ENCODE data around the gene ARHGEF5. TPM values are rescaled to one million over a fixed set of nuclear protein-coding genes. Genes with fewer than 3 reads are reported as not detected.
"Not testable (repeated sequence)": the region's sequence is repeated elsewhere in the genome, so short reads cannot be mapped to it uniquely, and the experiment has no call there.

Gene ARHGEF5
- total and polyA plus RNA-seq, 2 of the 13 experiments (the other 11 are each of a cell fraction or from before 2014, with no cell fraction given), result 1.2 to 1.3 TPM

- CTCF ChIA-PET (ENCODE audit: low intra/inter-chr PET ratio, low total read pairs); in situ Hi-C loops (cut with HindIII; ENCODE audit: extremely low pct_ligation_motif_present, low pct_unique_long_range_greater_than_20kb); ATAC-seq; H4K20me1 ChIP-seq (ENCODE audit: insufficient read depth, low read length); intact Hi-C loops (cut with micrococcal nuclease; ENCODE audit: unreplicated experiment); POLR2A ChIA-PET; H3K79me2 ChIP-seq (ENCODE audit: insufficient read depth, low read length); H3K9me3 ChIP-seq (ENCODE audit: low read length); H3K9ac ChIP-seq (ENCODE audit: insufficient read depth, low read depth, low read length); H3K4me2 ChIP-seq (ENCODE audit: low read depth, low read length); FAIRE-seq; H2AFZ ChIP-seq (ENCODE audit: low read length); H3K4me1 ChIP-seq (ENCODE audit: insufficient read depth, low read length); H3K27ac ChIP-seq (ENCODE audit: extremely low read length, insufficient read depth, low read length); H3K36me3 ChIP-seq (replicated peaks in 1 of 2; ENCODE audit: control insufficient read depth in 1 of 2, insufficient read depth in 2 of 2, low read length in 2 of 2); BruUV-seq (replicated peaks); H3K4me3 ChIP-seq (replicated peaks in 1 of 3; ENCODE audit: insufficient read depth in 1 of 3, low read depth in 2 of 3, low read length in 3 of 3); DNase-seq (ENCODE audit: low spot score); H3K27me3 ChIP-seq (ENCODE audit: control insufficient read depth in 1 of 2, insufficient read depth in 2 of 2, low read length in 2 of 2): not testable (repeated sequence)
- WGBS (ENCODE audit: low lambda C conversion rate), result 15% methylated on average over 2 of the region's 2 CpGs
Observed at GRCh38 chr7:144331996-144332288, 23.3 kb upstream of the ARHGEF5 start.

GRCh38 chr7:144348625-144349024 lies 6.6 kb upstream of the ARHGEF5 start:
- H3K4me1 ChIP-seq (ENCODE audit: insufficient read depth, low read length); CTCF ChIA-PET (ENCODE audit: low intra/inter-chr PET ratio, low total read pairs); H3K4me2 ChIP-seq (ENCODE audit: low read depth, low read length); intact Hi-C loops (cut with micrococcal nuclease; ENCODE audit: unreplicated experiment); H3K79me2 ChIP-seq (ENCODE audit: insufficient read depth, low read length); H3K4me3 ChIP-seq (replicated peaks in 1 of 3; ENCODE audit: insufficient read depth in 1 of 3, low read depth in 2 of 3, low read length in 3 of 3); in situ Hi-C loops (cut with HindIII; ENCODE audit: extremely low pct_ligation_motif_present, low pct_unique_long_range_greater_than_20kb); BruUV-seq (replicated peaks); POLR2A ChIA-PET; H3K27ac ChIP-seq (ENCODE audit: extremely low read length, insufficient read depth, low read length); DNase-seq (ENCODE audit: low spot score); H3K27me3 ChIP-seq (ENCODE audit: control insufficient read depth in 1 of 2, insufficient read depth in 2 of 2, low read length in 2 of 2); FAIRE-seq; H4K20me1 ChIP-seq (ENCODE audit: insufficient read depth, low read length); H3K9me3 ChIP-seq (ENCODE audit: low read length); H3K36me3 ChIP-seq (replicated peaks in 1 of 2; ENCODE audit: control insufficient read depth in 1 of 2, insufficient read depth in 2 of 2, low read length in 2 of 2); H3K9ac ChIP-seq (ENCODE audit: insufficient read depth, low read depth, low read length); H2AFZ ChIP-seq (ENCODE audit: low read length); ATAC-seq: not testable (repeated sequence)
- WGBS (ENCODE audit: low lambda C conversion rate), result no CpG with 5 or more reads among the region's 1 CpG

- in situ Hi-C loops (cut with HindIII; ENCODE audit: extremely low pct_ligation_motif_present, low pct_unique_long_range_greater_than_20kb); H3K4me2 ChIP-seq (ENCODE audit: low read depth, low read length); H3K36me3 ChIP-seq (replicated peaks in 1 of 2; ENCODE audit: control insufficient read depth in 1 of 2, insufficient read depth in 2 of 2, low read length in 2 of 2); H3K4me3 ChIP-seq (replicated peaks in 1 of 3; ENCODE audit: insufficient read depth in 1 of 3, low read depth in 2 of 3, low read length in 3 of 3); intact Hi-C loops (cut with micrococcal nuclease; ENCODE audit: unreplicated experiment); H3K4me1 ChIP-seq (ENCODE audit: insufficient read depth, low read length); DNase-seq (ENCODE audit: low spot score); H3K9ac ChIP-seq (ENCODE audit: insufficient read depth, low read depth, low read length); H3K79me2 ChIP-seq (ENCODE audit: insufficient read depth, low read length); H4K20me1 ChIP-seq (ENCODE audit: insufficient read depth, low read length); H3K27me3 ChIP-seq (ENCODE audit: control insufficient read depth in 1 of 2, insufficient read depth in 2 of 2, low read length in 2 of 2); FAIRE-seq; BruUV-seq (replicated peaks); H2AFZ ChIP-seq (ENCODE audit: low read length); H3K9me3 ChIP-seq (ENCODE audit: low read length); H3K27ac ChIP-seq (ENCODE audit: extremely low read length, insufficient read depth, low read length); POLR2A ChIA-PET; CTCF ChIA-PET (ENCODE audit: low intra/inter-chr PET ratio, low total read pairs); ATAC-seq: not testable (repeated sequence)
- WGBS (ENCODE audit: low lambda C conversion rate), result 5% methylated on average over 2 of the region's 3 CpGs
Observed at GRCh38 chr7:144351667-144352066, 3.5 kb upstream of the ARHGEF5 start.

- H3K4me1 ChIP-seq (ENCODE audit: insufficient read depth, low read length); BruUV-seq (replicated peaks); ATAC-seq; H3K27me3 ChIP-seq (ENCODE audit: control insufficient read depth in 1 of 2, insufficient read depth in 2 of 2, low read length in 2 of 2); intact Hi-C loops (cut with micrococcal nuclease; ENCODE audit: unreplicated experiment); H3K27ac ChIP-seq (ENCODE audit: extremely low read length, insufficient read depth, low read length); H3K36me3 ChIP-seq (replicated peaks in 1 of 2; ENCODE audit: control insufficient read depth in 1 of 2, insufficient read depth in 2 of 2, low read length in 2 of 2); DNase-seq (ENCODE audit: low spot score); H3K4me3 ChIP-seq (replicated peaks in 1 of 3; ENCODE audit: insufficient read depth in 1 of 3, low read depth in 2 of 3, low read length in 3 of 3); FAIRE-seq; H3K9ac ChIP-seq (ENCODE audit: insufficient read depth, low read depth, low read length); H2AFZ ChIP-seq (ENCODE audit: low read length); H4K20me1 ChIP-seq (ENCODE audit: insufficient read depth, low read length); H3K4me2 ChIP-seq (ENCODE audit: low read depth, low read length); H3K79me2 ChIP-seq (ENCODE audit: insufficient read depth, low read length); CTCF ChIA-PET (ENCODE audit: low intra/inter-chr PET ratio, low total read pairs); in situ Hi-C loops (cut with HindIII; ENCODE audit: extremely low pct_ligation_motif_present, low pct_unique_long_range_greater_than_20kb); POLR2A ChIA-PET; H3K9me3 ChIP-seq (ENCODE audit: low read length): not testable (repeated sequence)
- WGBS (ENCODE audit: low lambda C conversion rate), result no CpG with 5 or more reads among the region's 6 CpGs
Observed at GRCh38 chr7:144356185-144356584, 983 bp downstream of the ARHGEF5 start.

- H3K79me2 ChIP-seq (ENCODE audit: insufficient read depth, low read length); H3K9me3 ChIP-seq (ENCODE audit: low read length); H3K4me2 ChIP-seq (ENCODE audit: low read depth, low read length); in situ Hi-C loops (cut with HindIII; ENCODE audit: extremely low pct_ligation_motif_present, low pct_unique_long_range_greater_than_20kb); H2AFZ ChIP-seq (ENCODE audit: low read length); H4K20me1 ChIP-seq (ENCODE audit: insufficient read depth, low read length); H3K9ac ChIP-seq (ENCODE audit: insufficient read depth, low read depth, low read length); BruUV-seq (replicated peaks); intact Hi-C loops (cut with micrococcal nuclease; ENCODE audit: unreplicated experiment); H3K36me3 ChIP-seq (replicated peaks in 1 of 2; ENCODE audit: control insufficient read depth in 1 of 2, insufficient read depth in 2 of 2, low read length in 2 of 2); DNase-seq (ENCODE audit: low spot score); H3K4me1 ChIP-seq (ENCODE audit: insufficient read depth, low read length); ATAC-seq; H3K4me3 ChIP-seq (replicated peaks in 1 of 3; ENCODE audit: insufficient read depth in 1 of 3, low read depth in 2 of 3, low read length in 3 of 3); FAIRE-seq; H3K27ac ChIP-seq (ENCODE audit: extremely low read length, insufficient read depth, low read length); CTCF ChIA-PET (ENCODE audit: low intra/inter-chr PET ratio, low total read pairs); H3K27me3 ChIP-seq (ENCODE audit: control insufficient read depth in 1 of 2, insufficient read depth in 2 of 2, low read length in 2 of 2); POLR2A ChIA-PET: not testable (repeated sequence)
- WGBS (ENCODE audit: low lambda C conversion rate), result no CpG with 5 or more reads among the region's 11 CpGs
Observed at GRCh38 chr7:144356860-144357259, 1.7 kb downstream of the ARHGEF5 start.
